H7 (cell line): ENCODE data around the gene MORN2. TPM values are rescaled to one million over a fixed set of nuclear protein-coding genes. Genes with fewer than 3 reads are reported as not detected.

Experiments
- DNase-seq: peaks from one replicate; pipeline ENCODE4 v3.0.0; 2012
- H3K27me3 ChIP-seq: 2 replicates; pipeline ENCODE4 v1.6.0; 2011; ENCODE audit warnings: mild to moderate bottlenecking, low read length; ENCODE audit not compliant: control insufficient read depth, insufficient read depth
- H3K36me3 ChIP-seq: replicated peaks from 2 replicates; pipeline ENCODE4 v1.5.1; 2011; ENCODE audit warnings: low read length; ENCODE audit not compliant: control insufficient read depth, insufficient read depth
- H3K4me3 ChIP-seq: 2 replicates; pipeline ENCODE4 v1.5.1; 2011; ENCODE audit warnings: low read depth, mild to moderate bottlenecking, control low read depth, low read length, moderate library complexity; ENCODE audit not compliant: insufficient read depth
- total RNA-seq: library from RNA; depleted of rRNA; stranded (reverse); fragments of >200 nt; shearing (Covaris generic); gene quantifications from 2 replicates; pipeline ENCODE4 v1.2.3, GENCODE V29; 2014

Gene MORN2
- total RNA-seq, 1 experiment from 2014 or later, result 7.3 TPM

GRCh38 chr2:38873763-38874162, 2.0 kb upstream of the MORN2 start:
- no peak for DNase-seq
- H3K27me3 ChIP-seq, result no peaks in the 10 kb centered on the region; the same call in 1 of the 2 replicates
- H3K4me3 ChIP-seq, result no peak overlapping the region
- no peaks in the 10 kb centered on the region for H3K36me3 ChIP-seq

- Histone ChIP-seq H3K27me3 (no peaks in the 10 kb centered on the region; the same call in 1 of the 2 replicates), H3K36me3 (no peaks in the 10 kb centered on the region), H3K4me3 (peak overlapping the region; percentile 74)
- DNase-seq, result no peak
Measured at GRCh38 chr2:38875227-38875575, 575 bp upstream of the MORN2 start.

GRCh38 chr2:38876407-38876806, 631 bp downstream of the MORN2 start:
- H3K27me3 ChIP-seq, result no peaks in the 10 kb centered on the region; the same call in 1 of the 2 replicates
- H3K4me3 ChIP-seq, result peak overlapping the region; percentile 74
- no peaks in the 10 kb centered on the region for H3K36me3 ChIP-seq
- DNase-seq, result no peak

GRCh38 chr2:38886063-38886462, 10.3 kb downstream of the MORN2 start:
- no peaks in the 10 kb centered on the region for H3K27me3 ChIP-seq
- H3K4me3 ChIP-seq, result no peak overlapping the region
- H3K36me3 ChIP-seq, result no peaks in the 10 kb centered on the region
- DNase-seq, result no peak

GRCh38 chr2:38887347-38887746, 11.6 kb downstream of the MORN2 start:
- Histone ChIP-seq H3K4me3 (no peak overlapping the region), H3K27me3 (no peaks in the 10 kb centered on the region), H3K36me3 (no peaks in the 10 kb centered on the region)
- DNase-seq, result no peak

- H3K4me3 ChIP-seq, result no peak overlapping the region
- DNase-seq, result no peak
- no peaks in the 10 kb centered on the region for H3K27me3 ChIP-seq
- no peaks in the 10 kb centered on the region for H3K36me3 ChIP-seq
Measured at GRCh38 chr2:38887902-38888554, 12.3 kb downstream of the MORN2 start.

GRCh38 chr2:38889045-38889444, 13.3 kb downstream of the MORN2 start:
- no peak for DNase-seq
- Histone ChIP-seq H3K4me3 (no peak overlapping the region), H3K36me3 (no peaks in the 10 kb centered on the region), H3K27me3 (no peaks in the 10 kb centered on the region)

- no peak for DNase-seq
- Histone ChIP-seq H3K27me3 (no peaks in the 10 kb centered on the region), H3K36me3 (no peaks in the 10 kb centered on the region), H3K4me3 (no peak within 1 kb of the TSS)
Measured at GRCh38 chr2:38889575-38889974, 13.8 kb downstream of the MORN2 start, which contains the start of gene ARHGEF33. Gene ARHGEF33 (plus strand): TSS chr2:38889875. CDS start chr2:38919448, 29,573 bp downstream.

- no peaks in the 10 kb centered on the region for H3K36me3 ChIP-seq
- no peaks in the 10 kb centered on the region for H3K27me3 ChIP-seq
- H3K4me3 ChIP-seq, result no peak overlapping the region
- no peak for DNase-seq
Measured at GRCh38 chr2:38892819-38893218, 17.0 kb downstream of the MORN2 start.

GRCh38 chr2:38898256-38898655, 22.5 kb downstream of the MORN2 start:
- Histone ChIP-seq H3K27me3 (no peaks in the 10 kb centered on the region), H3K4me3 (no peak overlapping the region), H3K36me3 (no peaks in the 10 kb centered on the region)
- peak; percentile 15 for DNase-seq

- Histone ChIP-seq H3K4me3 (no peak overlapping the region), H3K27me3 (no peaks in the 10 kb centered on the region), H3K36me3 (no peaks in the 10 kb centered on the region)
- no peak for DNase-seq
Measured at GRCh38 chr2:38900726-38901125, 24.9 kb downstream of the MORN2 start.

- Histone ChIP-seq H3K27me3 (no peaks in the 10 kb centered on the region), H3K4me3 (no peak overlapping the region), H3K36me3 (no peaks in the 10 kb centered on the region)
- DNase-seq, result no peak
Measured at GRCh38 chr2:38905251-38905650, 29.5 kb downstream of the MORN2 start.

- Histone ChIP-seq H3K36me3 (no peaks in the 10 kb centered on the region), H3K4me3 (no peak overlapping the region), H3K27me3 (no peaks in the 10 kb centered on the region)
- no peak for DNase-seq
Measured at GRCh38 chr2:38907242-38907641, 31.5 kb downstream of the MORN2 start.

- DNase-seq, result no peak
- Histone ChIP-seq H3K4me3 (no peak overlapping the region), H3K27me3 (no peaks in the 10 kb centered on the region), H3K36me3 (no peaks in the 10 kb centered on the region)
Measured at GRCh38 chr2:38907743-38908562, 32.2 kb downstream of the MORN2 start.

GRCh38 chr2:38909872-38910271, 34.1 kb downstream of the MORN2 start:
- DNase-seq, result no peak
- Histone ChIP-seq H3K4me3 (no peak overlapping the region), H3K27me3 (no peaks in the 10 kb centered on the region)

More at GRCh38 chr2:38909872-38910271, 34.1 kb downstream of the MORN2 start:
- no peaks in the 10 kb centered on the region for H3K36me3 ChIP-seq
